Measurements from ENCODE around the gene CLEC11A. TPM values are rescaled to one million over a fixed set of nuclear protein-coding genes. Genes with fewer than 3 reads are reported as not detected.

Gene CLEC11A
- total RNA-seq, 1 donor from 2014 or later = 37.3 TPM

DNA sequence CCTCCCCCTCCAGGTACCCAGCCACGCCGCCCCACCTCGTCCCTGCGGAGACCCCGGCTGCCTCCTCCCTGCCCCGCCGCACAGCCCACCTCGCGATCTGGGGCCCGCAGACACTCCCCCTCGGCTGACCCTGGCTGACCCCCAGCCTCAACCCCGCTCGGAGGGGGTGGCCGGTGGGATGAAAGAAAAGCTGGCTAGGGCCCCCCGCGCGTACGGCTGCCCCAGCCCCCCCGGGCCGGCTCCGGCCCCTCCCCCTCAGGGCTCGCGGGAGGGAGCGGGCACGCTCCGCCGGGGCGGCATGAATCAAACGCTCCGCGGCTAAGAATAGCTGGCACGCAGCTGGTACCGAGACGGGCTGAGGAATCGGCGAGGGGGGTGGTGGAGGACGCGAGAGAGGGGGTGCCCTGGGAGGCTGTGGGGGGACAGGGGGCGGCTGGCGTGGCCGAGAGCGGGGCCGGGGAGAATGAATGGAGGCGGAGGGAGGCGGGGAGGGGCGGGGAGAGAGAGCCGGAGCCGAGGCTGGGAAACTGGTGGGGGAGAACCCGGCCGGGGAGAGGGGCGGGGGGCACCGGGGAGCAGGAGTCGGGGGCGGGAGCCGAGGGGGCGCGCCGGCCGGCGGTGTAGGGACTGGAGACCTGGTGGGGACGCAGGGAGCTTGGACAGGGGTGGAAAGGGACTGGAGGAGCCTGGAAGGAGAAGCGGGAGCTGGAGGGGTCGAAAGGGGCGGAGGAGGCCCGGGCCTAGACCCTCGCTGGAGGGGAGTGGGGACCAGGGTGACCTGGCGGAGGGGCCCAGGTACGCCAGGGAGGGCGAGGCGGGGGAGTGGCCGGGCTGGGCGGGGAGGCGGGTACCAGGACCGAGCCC is 4.7 kb upstream of the CLEC11A start:
- no peaks in the 10 kb centered on the region for H3K4me1 Mint-ChIP-seq (ENCODE audit: unreplicated experiment)
- no peak for DNase-seq (ENCODE audit: low spot score)
- peaks cover 17% of the 10 kb centered on the region for H3K36me3 Mint-ChIP-seq (ENCODE audit: low read depth, unreplicated experiment)
- peaks cover 26% of the 10 kb centered on the region for H3K27me3 Mint-ChIP-seq (ENCODE audit: unreplicated experiment)
- TF ChIP-seq, protein P1, sequence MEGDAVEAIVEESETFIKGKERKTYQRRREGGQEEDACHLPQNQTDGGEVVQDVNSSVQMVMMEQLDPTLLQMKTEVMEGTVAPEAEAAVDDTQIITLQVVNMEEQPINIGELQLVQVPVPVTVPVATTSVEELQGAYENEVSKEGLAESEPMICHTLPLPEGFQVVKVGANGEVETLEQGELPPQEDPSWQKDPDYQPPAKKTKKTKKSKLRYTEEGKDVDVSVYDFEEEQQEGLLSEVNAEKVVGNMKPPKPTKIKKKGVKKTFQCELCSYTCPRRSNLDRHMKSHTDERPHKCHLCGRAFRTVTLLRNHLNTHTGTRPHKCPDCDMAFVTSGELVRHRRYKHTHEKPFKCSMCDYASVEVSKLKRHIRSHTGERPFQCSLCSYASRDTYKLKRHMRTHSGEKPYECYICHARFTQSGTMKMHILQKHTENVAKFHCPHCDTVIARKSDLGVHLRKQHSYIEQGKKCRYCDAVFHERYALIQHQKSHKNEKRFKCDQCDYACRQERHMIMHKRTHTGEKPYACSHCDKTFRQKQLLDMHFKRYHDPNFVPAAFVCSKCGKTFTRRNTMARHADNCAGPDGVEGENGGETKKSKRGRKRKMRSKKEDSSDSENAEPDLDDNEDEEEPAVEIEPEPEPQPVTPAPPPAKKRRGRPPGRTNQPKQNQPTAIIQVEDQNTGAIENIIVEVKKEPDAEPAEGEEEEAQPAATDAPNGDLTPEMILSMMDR (IDR thresholded peaks at IDR 0.05; ENCODE audit: unreplicated experiment) = no peak
- peaks cover 32% of the 10 kb centered on the region for H3K9me3 Mint-ChIP-seq (ENCODE audit: unreplicated experiment)
- H3K27ac Mint-ChIP-seq (ENCODE audit: unreplicated experiment) = no peak overlapping the region
- H3K4me3 Mint-ChIP-seq (ENCODE audit: unreplicated experiment) = no peak overlapping the region

DNA sequence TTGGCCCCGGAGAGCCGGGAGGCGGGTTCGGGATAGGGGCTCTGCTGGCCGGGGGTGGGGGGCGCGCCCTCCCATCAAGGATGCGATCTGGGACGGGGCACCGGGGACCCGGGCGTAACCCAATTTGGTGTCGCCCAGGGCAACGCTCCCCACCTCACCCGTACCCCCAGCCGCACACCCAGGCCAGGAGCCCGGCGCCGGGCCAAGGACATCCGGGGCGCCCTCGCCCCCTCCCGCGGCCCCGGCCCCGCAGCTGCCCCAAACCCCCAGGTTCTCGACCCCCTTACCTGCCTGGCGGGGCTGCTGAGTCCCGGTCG is 4.1 kb upstream of the CLEC11A start:
- H3K27me3 Mint-ChIP-seq (ENCODE audit: unreplicated experiment) = peaks cover 29% of the 10 kb centered on the region
- TF ChIP-seq, protein P1 (IDR thresholded peaks at IDR 0.05; ENCODE audit: unreplicated experiment) = no peak
- peaks cover 32% of the 10 kb centered on the region for H3K9me3 Mint-ChIP-seq (ENCODE audit: unreplicated experiment)
- H3K4me1 Mint-ChIP-seq (ENCODE audit: unreplicated experiment) = no peaks in the 10 kb centered on the region
- no peak overlapping the region for H3K4me3 Mint-ChIP-seq (ENCODE audit: unreplicated experiment)
- peaks cover 17% of the 10 kb centered on the region for H3K36me3 Mint-ChIP-seq (ENCODE audit: low read depth, unreplicated experiment)
- no peak for DNase-seq (ENCODE audit: low spot score)
- no peak overlapping the region for H3K27ac Mint-ChIP-seq (ENCODE audit: unreplicated experiment)

DNA sequence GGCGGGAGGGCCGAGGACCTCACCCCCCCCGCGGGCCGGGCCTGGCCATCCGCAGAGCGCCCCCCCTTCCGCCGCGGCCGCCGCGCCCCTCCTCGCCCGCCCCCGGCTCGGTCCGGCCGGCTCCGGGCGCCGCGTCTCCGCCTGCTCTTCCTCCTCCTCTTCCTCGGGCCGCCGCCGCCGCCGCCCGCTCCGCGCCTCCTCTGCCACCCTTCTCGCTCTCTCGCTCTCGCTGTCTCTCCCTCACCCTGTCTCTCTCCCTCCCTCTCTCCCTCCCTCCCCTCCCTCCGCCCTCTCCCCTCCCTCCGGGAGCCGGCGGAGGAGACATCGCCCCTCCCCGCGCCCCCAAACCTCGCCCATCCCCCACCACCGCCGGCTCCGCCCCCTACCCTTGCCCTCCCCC is 3.6 kb upstream of the CLEC11A start, which contains the start of gene SHANK1:
TSS of gene SHANK1 (minus strand) at position 237 of the 400 bp plus-strand sequence. CDS start 2,883 bp downstream, outside the sequence.
- H3K27ac Mint-ChIP-seq (ENCODE audit: unreplicated experiment) = peak within 1 kb of the TSS; percentile 58
- peak within 1 kb of the TSS; percentile 74 for H3K4me3 Mint-ChIP-seq (ENCODE audit: unreplicated experiment)
- H3K9me3 Mint-ChIP-seq (ENCODE audit: unreplicated experiment) = peaks cover 31% of the 10 kb centered on the region
- H3K4me1 Mint-ChIP-seq (ENCODE audit: unreplicated experiment) = no peaks in the 10 kb centered on the region
- peaks cover 29% of the 10 kb centered on the region for H3K27me3 Mint-ChIP-seq (ENCODE audit: unreplicated experiment)
- no peak for DNase-seq (ENCODE audit: low spot score)
- peaks cover 17% of the 10 kb centered on the region for H3K36me3 Mint-ChIP-seq (ENCODE audit: low read depth, unreplicated experiment)
- TF ChIP-seq, protein P1 (IDR thresholded peaks at IDR 0.05; ENCODE audit: unreplicated experiment) = no peak

DNA sequence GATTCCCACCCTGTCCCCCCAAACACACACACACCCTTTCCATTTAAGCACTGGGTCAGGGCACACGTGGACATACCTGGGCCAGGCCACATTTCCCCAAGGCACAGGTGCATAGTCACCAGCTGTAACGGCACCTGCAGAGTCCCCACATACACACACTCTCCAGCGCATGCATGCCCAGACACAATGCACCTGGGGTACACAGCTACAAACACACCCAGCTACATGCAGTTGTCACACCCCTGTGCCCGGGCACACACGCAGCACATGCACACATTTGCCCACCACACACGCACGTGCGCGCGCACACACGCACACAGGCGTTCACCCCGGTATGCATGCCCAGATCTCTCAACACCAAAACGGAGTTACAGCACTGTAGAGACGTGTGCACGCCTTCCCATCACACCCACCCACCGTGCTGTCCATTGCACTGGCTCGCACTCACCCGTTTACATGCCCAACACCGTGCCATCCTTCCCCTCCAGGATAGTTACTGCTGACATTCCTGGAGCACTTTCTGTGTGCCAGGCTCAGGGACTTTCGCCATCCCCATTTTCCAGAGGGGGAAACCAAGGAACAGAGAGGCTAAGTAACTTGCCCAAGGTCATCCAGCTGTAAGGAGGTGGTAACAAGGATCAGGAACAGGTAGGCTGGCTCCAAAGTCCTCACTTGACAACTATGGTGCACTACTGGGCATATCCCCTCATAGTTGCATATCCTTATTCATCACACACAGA is 2.8 kb upstream of the CLEC11A start:
- TF ChIP-seq, protein P1 (IDR thresholded peaks at IDR 0.05; ENCODE audit: unreplicated experiment) = no peak
- Mint-ChIP-seq H3K27ac (ENCODE audit: unreplicated experiment) (peak overlapping the region; percentile 58), H3K4me1 (ENCODE audit: unreplicated experiment) (no peaks in the 10 kb centered on the region), H3K36me3 (ENCODE audit: low read depth, unreplicated experiment) (peaks cover 13% of the 10 kb centered on the region), H3K27me3 (ENCODE audit: unreplicated experiment) (peaks cover 28% of the 10 kb centered on the region), H3K4me3 (ENCODE audit: unreplicated experiment) (peak overlapping the region; percentile 74), H3K9me3 (ENCODE audit: unreplicated experiment) (peaks cover 25% of the 10 kb centered on the region)
- no peak for DNase-seq (ENCODE audit: low spot score)

Measured in endothelial cell (in vitro differentiated cells).